NK-92 treated with Interleukin-12 subunit alpha and Interleukin-12 subunit beta, amount 100 ng/mL, for 24 hours (cell line): Measurements from ENCODE around the gene PUDP.
"Not testable (repeated sequence)": the region's sequence is repeated elsewhere in the genome, so short reads cannot be mapped to it uniquely, and the experiment has no call there.

Source experiments
- DNase-seq: peaks from one replicate; lab custom pipeline; 2025; lab: John Stamatoyannopoulos, UW

PUDP gene

GRCh38 chrX:7109049-7109531 is 38.9 kb downstream of the PUDP start:
- no peak for DNase-seq

DNA sequence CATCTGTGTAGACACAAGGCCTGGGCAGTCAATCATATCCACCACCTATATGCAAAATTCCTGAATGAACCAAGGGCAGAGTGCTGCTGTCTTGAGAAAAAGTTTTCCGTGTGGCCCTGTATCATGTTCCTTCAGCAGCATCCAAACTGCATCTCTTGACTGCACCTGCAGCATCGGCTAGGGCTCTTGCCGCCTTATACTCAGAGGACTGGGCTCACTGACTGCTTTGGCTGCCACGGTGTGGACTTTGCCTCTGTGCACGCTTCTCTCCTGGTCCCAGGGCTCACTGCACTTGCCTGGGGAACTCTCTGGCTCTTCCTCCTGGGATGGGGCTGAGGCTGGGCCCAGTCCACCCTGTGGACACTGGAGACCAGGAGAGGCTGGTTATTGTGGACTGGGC is 39.9 kb downstream of the PUDP start:
- no peak for DNase-seq

DNA sequence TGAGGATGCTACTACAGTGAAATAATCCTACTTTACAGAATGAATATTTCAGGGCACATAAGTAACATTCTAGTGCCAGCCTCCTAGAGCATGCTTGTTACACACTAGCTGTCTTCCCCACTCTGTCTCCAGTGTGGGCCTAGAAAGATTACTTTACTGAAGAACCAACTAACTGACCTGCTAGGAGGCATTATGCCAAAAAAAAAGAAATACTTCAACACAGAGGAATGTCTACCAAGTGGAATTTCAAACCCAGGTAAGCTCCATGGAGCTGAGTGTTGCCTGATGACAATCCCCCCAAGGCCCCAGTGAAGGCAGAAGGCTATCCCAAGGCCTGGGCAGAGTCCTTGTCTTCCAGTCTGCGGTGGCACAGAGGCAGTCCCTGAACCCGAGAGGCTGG is 41.3 kb downstream of the PUDP start:
- DNase-seq: no peak

GRCh38 chrX:7102119-7102518 is 45.8 kb downstream of the PUDP start:
- DNase-seq: no peak

DNA sequence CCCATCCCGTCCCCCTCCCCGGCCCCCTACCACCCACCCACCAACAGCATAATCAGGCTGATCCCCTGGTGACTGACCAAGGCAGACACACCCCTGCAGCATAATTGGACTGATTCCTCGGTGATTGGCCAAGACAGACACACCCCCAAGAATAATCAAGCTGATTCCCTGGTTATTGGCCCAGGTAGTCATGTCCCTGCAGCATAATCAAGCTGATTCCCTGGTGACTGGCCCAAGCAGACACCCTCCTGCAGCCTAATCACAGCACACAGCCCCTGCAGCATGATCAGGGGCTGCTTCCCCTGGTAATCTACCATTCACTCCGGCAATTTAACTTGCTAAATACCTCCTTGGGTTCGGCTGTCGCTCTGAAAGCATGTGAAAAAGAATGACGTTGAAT is 47.9 kb downstream of the PUDP start:
- DNase-seq: no peak

DNA sequence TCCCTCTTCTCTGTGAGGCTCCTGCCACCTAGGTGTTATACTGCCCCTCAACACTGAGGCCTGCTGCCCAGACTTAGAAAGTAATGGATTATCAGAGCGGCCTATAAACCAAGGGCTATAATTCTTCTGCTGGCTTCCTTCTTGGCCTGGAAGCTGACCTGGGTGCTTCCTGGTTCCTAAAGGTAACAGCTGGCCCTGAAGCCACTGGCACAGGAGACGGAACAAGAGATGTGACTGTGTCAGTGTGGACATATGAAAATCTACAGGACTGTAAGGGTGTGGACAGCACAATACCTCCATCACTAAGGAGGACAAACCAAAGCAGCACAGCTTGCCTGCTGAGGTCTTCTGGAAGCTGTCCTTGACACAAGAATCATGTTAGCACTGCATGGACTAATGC is 52.3 kb downstream of the PUDP start:
- not testable (repeated sequence) for DNase-seq

GRCh38 chrX:7093305-7093704 is 54.6 kb downstream of the PUDP start:
- DNase-seq: no peak

DNA sequence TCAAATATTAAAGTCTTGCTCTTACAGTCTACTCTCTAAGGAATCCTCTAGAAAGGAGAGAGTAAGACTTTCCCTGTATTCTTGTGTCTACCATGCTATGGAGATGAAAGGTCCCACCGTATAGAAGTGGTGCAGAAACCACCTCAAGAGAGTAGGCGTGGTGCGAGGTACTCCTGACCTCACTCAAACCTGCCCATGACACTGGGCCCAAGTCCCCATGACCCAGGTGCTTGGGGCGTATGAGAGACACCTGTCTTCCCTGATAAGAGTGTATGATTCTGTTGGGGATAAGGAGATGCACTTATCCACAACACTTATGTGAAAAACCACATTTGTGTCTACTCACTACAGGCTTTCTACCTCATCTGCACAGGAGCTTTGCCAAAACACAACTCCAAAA is 55.4 kb downstream of the PUDP start:
- DNase-seq: no peak

- DNase-seq: no peak
Measured at GRCh38 chrX:7091923-7092322, 56.0 kb downstream of the PUDP start.

GRCh38 chrX:7090641-7091040 is 57.3 kb downstream of the PUDP start:
- DNase-seq: no peak

GRCh38 chrX:7088968-7089615 is 58.9 kb downstream of the PUDP start:
- peak; percentile 44 for DNase-seq

GRCh38 chrX:7086384-7086783 is 61.6 kb downstream of the PUDP start:
- DNase-seq: no peak

DNA sequence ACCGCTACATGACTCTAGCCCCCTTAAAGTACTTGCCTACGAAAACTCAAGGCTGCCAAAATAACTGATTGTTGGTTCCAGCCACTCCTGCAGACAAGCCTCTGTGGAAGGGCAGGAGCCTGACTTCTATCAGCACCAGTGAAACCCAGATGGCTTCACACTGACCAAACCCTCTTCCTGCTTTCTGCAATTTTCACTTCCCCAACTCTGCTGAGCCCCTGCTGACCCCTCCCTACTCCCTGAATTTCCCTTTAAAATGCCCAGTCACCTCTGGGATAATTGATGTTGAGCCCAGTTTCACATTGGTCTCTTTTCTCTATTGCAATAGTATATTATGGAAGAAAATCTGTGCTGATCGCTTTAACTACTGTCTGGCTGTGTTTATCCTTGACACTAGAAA is 62.1 kb downstream of the PUDP start:
- DNase-seq: no peak

DNA sequence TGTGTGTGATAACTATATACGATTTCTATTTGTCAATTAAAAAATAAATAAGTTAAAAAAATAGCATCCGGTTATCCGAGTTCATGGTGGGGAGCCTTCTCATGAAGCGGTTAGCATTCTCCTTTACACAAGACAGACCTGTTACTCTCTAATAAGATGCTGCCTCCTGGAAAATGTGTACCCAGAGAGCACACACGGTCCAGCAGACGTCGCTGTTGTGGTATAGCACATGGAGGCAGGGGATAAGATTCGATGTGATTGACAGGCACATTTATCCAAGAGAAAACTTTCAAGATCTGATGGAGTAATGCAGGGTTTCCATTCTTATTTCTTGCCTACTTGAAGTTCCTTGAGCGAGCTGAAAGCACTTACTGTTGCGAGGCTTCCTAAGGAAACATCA is 63.1 kb downstream of the PUDP start:
- DNase-seq: no peak

- peak; percentile 56 for DNase-seq
Measured at GRCh38 chrX:7083468-7084396, 64.2 kb downstream of the PUDP start.

DNA sequence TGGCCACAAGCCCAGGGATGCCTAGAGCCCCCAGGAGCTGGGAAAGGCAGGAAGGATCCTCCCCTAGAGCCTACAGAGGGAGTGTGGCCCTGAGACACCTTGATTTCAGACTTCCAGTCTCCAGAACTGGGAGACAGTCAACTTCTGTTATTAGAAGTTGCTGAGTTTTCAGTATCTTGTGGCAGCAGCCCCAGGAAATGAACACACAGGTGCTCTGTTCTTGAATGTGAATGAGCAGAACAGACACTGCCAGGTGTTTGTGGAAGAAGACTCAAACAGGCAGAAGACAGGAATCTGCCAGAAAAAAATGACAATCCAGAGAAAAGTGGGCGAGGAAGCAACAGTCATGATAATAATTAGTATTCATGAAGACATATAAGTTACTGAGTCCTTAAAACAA is 64.9 kb downstream of the PUDP start:
- no peak for DNase-seq

GRCh38 chrX:7082556-7082955 is 65.4 kb downstream of the PUDP start:
- no peak for DNase-seq

DNA sequence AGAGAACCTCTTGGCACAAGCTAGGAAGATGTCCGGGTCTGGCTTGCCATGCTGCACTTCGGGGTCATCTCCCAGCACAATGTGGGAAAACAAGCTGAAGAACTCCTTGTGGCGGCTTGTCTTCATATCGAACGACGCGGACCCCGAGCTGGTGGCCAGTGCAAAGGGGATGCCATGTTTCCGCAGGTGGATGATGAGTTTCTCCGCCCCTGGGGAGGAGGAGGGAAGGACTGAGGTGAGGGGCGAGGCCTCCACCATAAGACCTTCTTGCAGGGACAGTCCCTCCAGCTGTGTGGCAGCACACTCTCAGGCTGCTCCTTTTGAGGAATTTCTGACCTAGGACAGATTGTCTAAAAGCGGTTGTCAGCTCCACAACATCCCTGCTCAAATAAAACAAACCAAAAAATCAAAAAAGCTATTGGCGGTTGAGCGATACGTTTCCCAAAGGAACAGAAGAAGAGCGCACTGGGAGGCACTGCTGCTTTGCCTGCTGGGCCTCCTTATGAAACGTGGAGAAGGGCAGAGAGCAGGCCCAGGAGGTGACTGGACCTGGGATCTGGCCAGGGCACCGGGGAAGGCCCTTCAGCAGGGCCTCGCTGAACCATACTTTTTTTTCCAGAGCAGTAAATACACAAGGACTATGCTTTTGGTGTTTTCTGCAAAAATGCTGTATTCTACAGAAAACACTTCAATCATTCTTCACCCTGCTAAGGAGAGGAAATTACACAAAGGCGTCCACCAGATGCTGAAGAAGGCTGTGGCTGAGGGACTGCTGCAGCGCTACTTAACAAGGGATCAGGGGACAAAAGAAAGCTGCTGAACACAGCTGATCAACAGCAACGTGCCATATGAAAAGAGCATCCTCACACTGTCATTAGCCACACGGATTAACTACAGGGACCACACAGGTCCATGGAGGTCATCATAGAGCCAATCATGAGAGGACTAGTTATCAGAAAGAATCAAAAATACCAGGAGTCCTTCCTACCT is 70.4 kb downstream of the PUDP start:
- DNase-seq: no peak

GRCh38 chrX:7076245-7076661 is 71.7 kb downstream of the PUDP start:
- no peak for DNase-seq

DNA sequence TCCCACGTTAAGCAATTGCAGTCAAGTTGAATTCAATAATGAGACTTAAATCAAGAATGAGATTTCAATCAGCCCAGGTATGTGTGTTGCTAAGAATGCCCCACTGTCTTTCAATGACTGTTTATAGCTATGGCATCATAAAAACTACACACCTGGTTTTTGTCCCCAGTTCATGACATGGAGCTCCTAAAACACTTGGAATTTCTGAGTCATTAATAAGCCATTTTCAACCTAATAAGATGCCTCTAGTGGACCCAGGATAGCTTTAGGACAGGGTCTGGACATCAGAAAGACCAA is 73.1 kb downstream of the PUDP start:
- DNase-seq: no peak

DNA sequence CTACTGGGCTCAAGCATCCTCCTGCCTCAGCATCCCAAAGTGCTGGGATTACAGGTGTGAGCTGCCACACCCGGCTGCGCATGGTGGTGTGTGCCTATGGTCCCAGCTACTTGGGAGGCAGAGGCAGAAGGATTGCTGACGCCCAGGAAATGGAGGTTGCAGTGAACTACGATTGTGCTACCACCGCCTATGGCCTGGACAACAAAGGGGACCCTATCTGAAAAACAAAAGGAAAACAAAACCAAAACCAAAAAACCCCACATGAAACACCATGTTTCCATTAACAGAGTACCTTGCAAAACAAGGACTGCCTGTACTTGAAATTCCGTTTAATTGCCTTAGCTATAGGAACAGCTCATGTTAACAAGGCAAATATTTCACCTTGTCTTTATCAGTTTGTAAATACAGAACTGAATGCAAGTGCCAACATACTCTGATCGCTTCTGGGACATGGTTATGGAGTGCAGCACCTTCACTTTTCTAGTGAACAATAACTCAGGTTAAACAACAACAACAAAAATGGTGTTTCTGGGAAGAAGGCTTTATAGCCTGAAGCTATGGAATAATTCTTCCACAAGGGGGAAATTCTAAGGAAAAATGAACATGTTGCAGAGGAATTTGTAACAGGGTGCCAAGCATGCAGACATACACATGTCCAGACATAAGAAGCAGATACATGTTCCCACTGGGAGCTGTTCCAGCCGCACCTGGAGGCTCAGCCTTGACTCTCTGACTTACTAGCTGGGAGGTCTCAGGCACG is 73.6 kb downstream of the PUDP start:
- DNase-seq: no peak

GRCh38 chrX:7073336-7073735 is 74.6 kb downstream of the PUDP start:
- no peak for DNase-seq
